Mesendoderm (in vitro differentiated cells): ENCODE data around the gene GDPD2.

ENCODE experiments used
- DNase-seq: peaks from one replicate; pipeline ENCODE4 v3.0.0; 2013
- H2AK5ac ChIP-seq: 2 replicates; pipeline ENCODE4 v1.6.1; 2013; ENCODE audit warnings: low read length, inconsistent platforms
- H2BK120ac ChIP-seq: 2 replicates; pipeline ENCODE4 v1.6.1; 2013; ENCODE audit warnings: low read depth, mild to moderate bottlenecking, low read length, moderate library complexity, mixed read lengths
- H2BK15ac ChIP-seq: replicated peaks from 2 replicates; pipeline ENCODE4 v1.6.1; 2013; ENCODE audit warnings: low read depth, mild to moderate bottlenecking, moderate library complexity
- H2BK5ac ChIP-seq: 2 replicates; pipeline ENCODE4 v1.6.1; 2013; ENCODE audit warnings: low read length, inconsistent platforms
- H3K18ac ChIP-seq: 2 replicates; pipeline ENCODE4 v1.6.1; 2013; ENCODE audit warnings: mild to moderate bottlenecking, low read length, mixed read lengths
- H3K23ac ChIP-seq: one replicate; pipeline ENCODE4 v1.6.1; 2013; ENCODE audit warnings: low read length
- H3K27ac ChIP-seq: 2 replicates; pipeline ENCODE4 v1.5.1; 2013; ENCODE audit warnings: low read depth, mild to moderate bottlenecking, inconsistent platforms, low read length, moderate library complexity
- H3K27me3 ChIP-seq: 2 replicates; pipeline ENCODE4 v1.6.1; 2013; ENCODE audit warnings: low read length, control low read depth, mild to moderate bottlenecking, inconsistent platforms; ENCODE audit not compliant: insufficient read depth, poor library complexity
- H3K36me3 ChIP-seq: 2 replicates; pipeline ENCODE4 v1.6.1; 2013; ENCODE audit warnings: low read length, inconsistent platforms; ENCODE audit not compliant: control insufficient read depth, insufficient read depth
- H3K4ac ChIP-seq: one replicate; pipeline ENCODE4 v1.6.1; 2013; ENCODE audit warnings: low read depth, mild to moderate bottlenecking, low read length, moderate library complexity
- H3K4me1 ChIP-seq: 2 replicates; pipeline ENCODE4 v1.6.1; 2013; ENCODE audit warnings: low read depth, low read length, inconsistent platforms; ENCODE audit not compliant: control insufficient read depth
- H3K4me2 ChIP-seq: 2 replicates; pipeline ENCODE4 v1.6.1; 2013; ENCODE audit warnings: low read length
- H3K4me3 ChIP-seq: 2 replicates; pipeline ENCODE4 v1.5.1; 2013; ENCODE audit warnings: mild to moderate bottlenecking, low read length
- H3K56ac ChIP-seq: one replicate; pipeline ENCODE4 v1.6.1; 2013; ENCODE audit warnings: low read length
- H3K79me1 ChIP-seq: 2 replicates; pipeline ENCODE4 v1.6.1; 2013; ENCODE audit warnings: low read length, inconsistent platforms
- H3K79me2 ChIP-seq: 2 replicates; pipeline ENCODE4 v1.6.1; 2013; ENCODE audit warnings: mild to moderate bottlenecking, low read length; ENCODE audit not compliant: control insufficient read depth, insufficient read depth
- H3K9ac ChIP-seq: 2 replicates; pipeline ENCODE4 v1.6.1; 2013; ENCODE audit warnings: low read length, inconsistent platforms
- H4K5ac ChIP-seq: one replicate; pipeline ENCODE4 v1.6.1; 2013; ENCODE audit warnings: low read length
- H4K8ac ChIP-seq: one replicate; pipeline ENCODE4 v1.6.1; 2013; ENCODE audit warnings: low read depth, mild to moderate bottlenecking, control low read depth, low read length, moderate library complexity
- WGBS: extraction: QIAGEN DNeasy Blood & Tissue Kit; methylation state at CpG from one replicate; pipeline ENCODE4 v1.1.7; 2013; ENCODE audit warnings: low lambda C conversion rate, missing lambda C conversion rate; ENCODE audit not compliant: insufficient coverage; ENCODE audit errors: extremely low coverage; 5-methylcytosine and 5-hydroxymethylcytosine counted together

GDPD2 gene

DNA sequence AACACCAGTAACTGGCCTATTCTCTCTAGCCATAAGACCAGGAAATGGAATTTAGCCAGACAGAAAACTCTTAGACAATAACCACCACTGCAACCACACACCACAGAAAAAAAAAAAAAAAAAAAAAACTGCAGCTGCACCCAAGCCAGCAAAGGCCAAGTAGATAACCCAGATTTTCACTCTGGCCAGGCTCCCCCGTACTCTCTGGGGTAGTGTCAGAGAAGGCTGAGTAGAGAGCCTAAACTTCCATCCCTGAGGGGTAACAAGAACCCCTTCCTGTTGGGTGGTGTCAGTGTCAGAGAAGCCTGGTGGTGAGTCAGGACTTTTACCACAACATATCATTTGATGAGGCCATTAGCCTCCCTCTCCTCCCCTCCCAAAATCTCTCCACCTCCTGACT is 15.9 kb downstream of the GDPD2 start:
- Histone ChIP-seq H3K4me2 (no peak overlapping the region), H4K5ac (no peak overlapping the region)
- DNase-seq, result no peak

DNA sequence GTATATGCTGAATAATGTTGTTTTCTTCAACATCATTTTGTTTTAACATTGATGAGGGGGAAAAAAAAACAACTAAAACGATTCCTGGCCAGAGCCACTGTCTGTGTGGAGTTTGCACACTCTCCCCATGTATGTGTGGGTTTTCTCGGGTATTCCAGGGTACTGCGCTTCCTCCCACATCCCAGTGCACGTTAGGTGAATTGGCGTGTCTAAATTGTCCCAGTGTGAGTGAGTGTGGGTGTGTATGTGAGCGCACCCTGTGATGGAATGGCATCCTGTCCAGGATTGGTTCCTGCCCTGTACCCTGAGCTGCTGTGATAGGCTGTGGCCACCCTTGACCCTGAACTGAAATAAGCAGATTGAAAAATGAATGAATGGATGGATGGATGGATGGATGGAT is 19.1 kb downstream of the GDPD2 start:
- H3K27me3 ChIP-seq, result no peaks in the 10 kb centered on the region
- H3K36me3 ChIP-seq, result no peaks in the 10 kb centered on the region
- H3K79me1 ChIP-seq, result no peaks in the 10 kb centered on the region
- H3K4me2 ChIP-seq, result no peak overlapping the region
- no peak overlapping the region for H3K23ac ChIP-seq
- no peak overlapping the region for H2BK120ac ChIP-seq
- DNase-seq, result no peak
- no peak overlapping the region for H2BK5ac ChIP-seq
- no peaks in the 10 kb centered on the region for H3K4me1 ChIP-seq
- no peak overlapping the region for H3K18ac ChIP-seq
- no peak overlapping the region for H3K9ac ChIP-seq
- H3K4me3 ChIP-seq, result no peak overlapping the region
- no peak overlapping the region for H4K8ac ChIP-seq
- no peak overlapping the region for H4K5ac ChIP-seq
- no CpG with 5 or more reads among the region's 6 CpGs for WGBS
- no peaks in the 10 kb centered on the region for H3K79me2 ChIP-seq
- no peak overlapping the region for H2AK5ac ChIP-seq
- H2BK15ac ChIP-seq, result no peak overlapping the region
- H3K56ac ChIP-seq, result no peak overlapping the region
- H3K27ac ChIP-seq, result no peak overlapping the region
- no peak overlapping the region for H3K4ac ChIP-seq

More for the DNA sequence above, 15.9 kb downstream of the GDPD2 start:
- Histone ChIP-seq H3K56ac (no peak overlapping the region), H4K8ac (no peak overlapping the region), H2AK5ac (no peak overlapping the region), H3K79me2 (no peaks in the 10 kb centered on the region), H3K18ac (no peak overlapping the region), H3K4ac (no peak overlapping the region), H2BK5ac (no peak overlapping the region), H3K36me3 (no peaks in the 10 kb centered on the region), H3K9ac (no peak overlapping the region), H2BK15ac (no peak overlapping the region), H2BK120ac (no peak overlapping the region), H3K23ac (no peak overlapping the region), H3K27ac (no peak overlapping the region), H3K27me3 (no peaks in the 10 kb centered on the region), H3K4me3 (no peak overlapping the region), H3K79me1 (no peaks in the 10 kb centered on the region), H3K4me1 (no peaks in the 10 kb centered on the region)
- WGBS, result no CpG with 5 or more reads among the region's 1 CpG

GRCh38 chrX:70444326-70444945 is 21.3 kb downstream of the GDPD2 start, which contains the start of gene DLG3:
Gene DLG3, plus strand, starts transcription at chrX:70444835. Its CDS starts 367 bp downstream, at chrX:70445202.
- H3K4me1 ChIP-seq, result no peaks in the 10 kb centered on the region
- no peaks in the 10 kb centered on the region for H3K27me3 ChIP-seq
- no peak within 1 kb of the TSS for H2BK15ac ChIP-seq
- H2AK5ac ChIP-seq, result no peak within 1 kb of the TSS
- H3K23ac ChIP-seq, result no peak within 1 kb of the TSS
- H3K27ac ChIP-seq, result no peak within 1 kb of the TSS
- no peak within 1 kb of the TSS for H2BK5ac ChIP-seq
- no peak within 1 kb of the TSS for H3K9ac ChIP-seq
- no peak within 1 kb of the TSS for H4K8ac ChIP-seq
- no peak within 1 kb of the TSS for H4K5ac ChIP-seq
- no peak within 1 kb of the TSS for H3K18ac ChIP-seq
- H3K56ac ChIP-seq, result no peak within 1 kb of the TSS
- no peaks in the 10 kb centered on the region for H3K79me1 ChIP-seq
- H3K36me3 ChIP-seq, result no peaks in the 10 kb centered on the region
- H3K4me3 ChIP-seq, result no peak within 1 kb of the TSS
- no peaks in the 10 kb centered on the region for H3K79me2 ChIP-seq
- DNase-seq, result peak; percentile 56
- no peak within 1 kb of the TSS for H3K4ac ChIP-seq
- no peak within 1 kb of the TSS for H3K4me2 ChIP-seq
- no peak within 1 kb of the TSS for H2BK120ac ChIP-seq
- no CpG with 5 or more reads among the region's 21 CpGs for WGBS

DNA sequence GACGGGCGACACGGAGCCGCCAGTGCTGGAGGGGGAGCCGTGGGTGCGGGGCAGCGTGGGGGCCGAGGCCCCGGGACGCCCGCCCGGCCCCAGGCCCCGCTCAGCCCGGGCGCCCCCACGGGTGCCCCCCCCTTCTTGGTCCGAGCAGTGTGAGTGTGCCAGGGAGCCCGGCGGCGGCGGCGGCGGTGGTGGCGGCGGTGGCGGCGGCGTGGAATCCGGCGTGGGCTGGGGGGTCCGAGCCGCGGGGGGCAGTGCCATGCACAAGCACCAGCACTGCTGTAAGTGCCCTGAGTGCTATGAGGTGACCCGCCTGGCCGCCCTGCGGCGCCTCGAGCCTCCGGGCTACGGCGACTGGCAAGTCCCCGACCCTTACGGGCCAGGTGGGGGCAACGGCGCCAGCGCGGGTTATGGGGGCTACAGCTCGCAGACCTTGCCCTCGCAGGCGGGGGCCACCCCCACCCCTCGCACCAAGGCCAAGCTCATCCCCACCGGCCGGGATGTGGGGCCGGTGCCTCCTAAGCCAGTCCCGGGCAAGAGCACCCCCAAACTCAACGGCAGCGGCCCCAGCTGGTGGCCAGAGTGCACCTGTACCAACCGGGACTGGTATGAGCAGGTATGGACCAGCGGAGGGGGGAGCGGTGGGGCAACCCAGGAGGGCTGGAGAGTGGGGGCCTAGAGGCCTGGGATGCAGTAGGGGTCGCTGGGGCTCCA is 22.0 kb downstream of the GDPD2 start:
- H3K4me3 ChIP-seq, result no peak overlapping the region
- H2BK120ac ChIP-seq, result no peak overlapping the region
- H3K79me1 ChIP-seq, result no peaks in the 10 kb centered on the region
- no peak overlapping the region for H3K4ac ChIP-seq
- no peak overlapping the region for H4K5ac ChIP-seq
- no CpG with 5 or more reads among the region's 61 CpGs for WGBS
- no peak overlapping the region for H3K18ac ChIP-seq
- no peaks in the 10 kb centered on the region for H3K79me2 ChIP-seq
- H2BK5ac ChIP-seq, result no peak overlapping the region
- H3K27me3 ChIP-seq, result no peaks in the 10 kb centered on the region
- H4K8ac ChIP-seq, result no peak overlapping the region
- no peaks in the 10 kb centered on the region for H3K4me1 ChIP-seq
- H3K9ac ChIP-seq, result no peak overlapping the region
- H3K36me3 ChIP-seq, result no peaks in the 10 kb centered on the region
- no peak overlapping the region for H2AK5ac ChIP-seq
- no peak overlapping the region for H3K56ac ChIP-seq
- DNase-seq, result no peak
- H3K4me2 ChIP-seq, result no peak overlapping the region
- H3K27ac ChIP-seq, result no peak overlapping the region
- H2BK15ac ChIP-seq, result no peak overlapping the region
- no peak overlapping the region for H3K23ac ChIP-seq

GRCh38 chrX:70445951-70446350 is 22.8 kb downstream of the GDPD2 start:
- Histone ChIP-seq H2BK15ac (no peak overlapping the region), H3K27ac (no peak overlapping the region), H3K4me2 (no peak overlapping the region), H3K4ac (no peak overlapping the region), H2AK5ac (no peak overlapping the region), H3K4me1 (no peaks in the 10 kb centered on the region), H2BK5ac (no peak overlapping the region), H4K5ac (no peak overlapping the region), H3K79me2 (no peaks in the 10 kb centered on the region), H3K9ac (no peak overlapping the region), H3K4me3 (no peak overlapping the region), H3K27me3 (no peaks in the 10 kb centered on the region), H3K18ac (no peak overlapping the region), H3K56ac (no peak overlapping the region), H3K23ac (no peak overlapping the region), H3K79me1 (no peaks in the 10 kb centered on the region), H4K8ac (no peak overlapping the region), H2BK120ac (no peak overlapping the region), H3K36me3 (no peaks in the 10 kb centered on the region)
- WGBS, result no CpG with 5 or more reads among the region's 9 CpGs
- DNase-seq, result no peak
